ENCODE data around the gene COL6A3. TPM values are rescaled to one million over a fixed set of nuclear protein-coding genes. Genes with fewer than 3 reads are reported as not detected.

The COL6A3 gene
- total and polyA plus RNA-seq, 2 donors (not counting 1 experiment from before 2014, with no cell fraction given), result 0.01 to 0.10 TPM

DNA sequence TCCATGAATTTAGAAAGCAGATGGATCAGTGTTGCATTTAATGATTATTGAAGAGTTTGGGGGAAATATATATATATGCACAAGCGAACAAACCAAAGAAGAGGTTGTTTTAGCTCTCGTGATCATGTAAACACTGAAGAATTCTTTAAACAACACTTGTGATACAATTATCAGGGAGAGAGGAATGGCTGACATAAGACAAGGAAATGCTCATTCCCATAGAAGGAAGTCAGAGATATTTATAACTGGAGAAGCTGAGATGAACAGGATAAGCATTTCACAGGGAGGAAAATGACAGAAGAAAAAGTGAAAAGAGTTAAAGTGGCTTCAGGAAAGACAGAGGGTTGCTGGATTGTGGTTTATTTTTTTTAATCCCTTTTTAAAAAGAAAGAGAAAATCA is 10.6 kb upstream of the COL6A3 start:
- H3K4me1 ChIP-seq (ENCODE audit: control insufficient read depth in 2 of 2, insufficient read depth in 2 of 2, low read length in 2 of 2), result peaks cover 0 to 7% of the 10 kb centered on the region in 2 donors
- DNase-seq, result no peak
- no CpG with 5 or more reads among the region's 2 CpGs for WGBS (ENCODE audit: insufficient coverage)
- POLR2A ChIA-PET, result no interaction called here
- TF ChIP-seq, protein P1, sequence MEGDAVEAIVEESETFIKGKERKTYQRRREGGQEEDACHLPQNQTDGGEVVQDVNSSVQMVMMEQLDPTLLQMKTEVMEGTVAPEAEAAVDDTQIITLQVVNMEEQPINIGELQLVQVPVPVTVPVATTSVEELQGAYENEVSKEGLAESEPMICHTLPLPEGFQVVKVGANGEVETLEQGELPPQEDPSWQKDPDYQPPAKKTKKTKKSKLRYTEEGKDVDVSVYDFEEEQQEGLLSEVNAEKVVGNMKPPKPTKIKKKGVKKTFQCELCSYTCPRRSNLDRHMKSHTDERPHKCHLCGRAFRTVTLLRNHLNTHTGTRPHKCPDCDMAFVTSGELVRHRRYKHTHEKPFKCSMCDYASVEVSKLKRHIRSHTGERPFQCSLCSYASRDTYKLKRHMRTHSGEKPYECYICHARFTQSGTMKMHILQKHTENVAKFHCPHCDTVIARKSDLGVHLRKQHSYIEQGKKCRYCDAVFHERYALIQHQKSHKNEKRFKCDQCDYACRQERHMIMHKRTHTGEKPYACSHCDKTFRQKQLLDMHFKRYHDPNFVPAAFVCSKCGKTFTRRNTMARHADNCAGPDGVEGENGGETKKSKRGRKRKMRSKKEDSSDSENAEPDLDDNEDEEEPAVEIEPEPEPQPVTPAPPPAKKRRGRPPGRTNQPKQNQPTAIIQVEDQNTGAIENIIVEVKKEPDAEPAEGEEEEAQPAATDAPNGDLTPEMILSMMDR (IDR thresholded peaks at IDR 0.05), result no peak
- no peak for TF ChIP-seq EZH2 (IDR thresholded peaks at IDR 0.05; ENCODE audit: borderline replicate concordance, insufficient read depth, low read depth, low read length, poor library complexity, severe bottlenecking)
- peaks cover 2% of the 10 kb centered on the region for H3K4me1 Mint-ChIP-seq
- no peak overlapping the region for H2AFZ ChIP-seq (ENCODE audit: insufficient read depth, low read depth, low read length, poor library complexity, severe bottlenecking)
- no peaks in the 10 kb centered on the region for H3K9me3 Mint-ChIP-seq (ENCODE audit: insufficient read depth)
- no peak overlapping the region for H3K4me2 ChIP-seq (replicated peaks; ENCODE audit: low read depth, low read length, poor library complexity, severe bottlenecking)
- H3K79me2 ChIP-seq (ENCODE audit: control insufficient read depth, insufficient read depth, low read length), result no peaks in the 10 kb centered on the region
- intact Hi-C loops (cut with micrococcal nuclease), result no loop called here
- CTCF ChIA-PET, result no interaction called here
- H3K27ac Mint-ChIP-seq, result no peak overlapping the region
- H3K27ac ChIP-seq (ENCODE audit: low read length in 2 of 2), result no peak overlapping the region
- H3K27me3 ChIP-seq (replicated peaks in 1 of 4; ENCODE audit: control extremely low read depth in 1 of 4, control insufficient read depth in 3 of 4, insufficient read depth in 4 of 4, low read length in 3 of 4), result peaks cover 0 to 18% (median 8%) of the 10 kb centered on the region in 4 experiments
- no peak overlapping the region for H3K9ac ChIP-seq (ENCODE audit: low read length)
- no peaks in the 10 kb centered on the region for H3K36me3 ChIP-seq (replicated peaks in 1 of 2; ENCODE audit: control extremely low read depth in 1 of 2, control insufficient read depth in 1 of 2, extremely low read depth in 1 of 2, insufficient read depth in 2 of 2, low read length in 1 of 2)
- no peak overlapping the region for H3K4me3 Mint-ChIP-seq
- no peak overlapping the region for H3K4me3 ChIP-seq (ENCODE audit: control extremely low read depth in 1 of 5, extremely low read depth in 1 of 5, insufficient read depth in 1 of 5, low read depth in 2 of 5, low read length in 4 of 5)
- ATAC-seq (ENCODE audit: low read depth), result no peak
- peaks cover 0 to 2% (median 0%) of the 10 kb centered on the region in 3 donors for H3K9me3 ChIP-seq (ENCODE audit: control extremely low read depth in 1 of 3, control insufficient read depth in 2 of 3, insufficient read depth in 1 of 3, low read length in 2 of 3)
- peaks cover 31% of the 10 kb centered on the region for H3K27me3 Mint-ChIP-seq
- H4K20me1 ChIP-seq (ENCODE audit: control insufficient read depth, insufficient read depth, low read length, poor library complexity, severe bottlenecking), result no peaks in the 10 kb centered on the region

DNA sequence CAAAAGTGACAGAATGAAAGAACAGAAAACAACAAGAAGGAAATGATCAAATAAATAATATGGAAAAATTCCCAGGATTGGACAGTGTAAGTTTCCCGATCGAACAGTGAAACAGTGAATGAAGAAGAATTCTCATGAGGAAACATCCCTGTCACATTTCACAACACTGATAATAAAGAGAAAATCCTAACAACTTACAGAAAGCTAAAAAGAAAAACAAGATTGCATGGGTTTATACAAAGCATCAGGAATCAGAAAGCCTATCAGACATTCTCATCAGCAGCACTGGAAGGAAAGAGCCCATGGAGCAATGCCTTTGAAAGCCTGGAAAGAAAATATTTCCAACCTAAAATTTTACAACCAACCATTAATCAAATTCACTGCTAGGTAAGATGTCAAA is 9.9 kb upstream of the COL6A3 start:
- H2AFZ ChIP-seq (ENCODE audit: insufficient read depth, low read depth, low read length, poor library complexity, severe bottlenecking), result no peak overlapping the region
- no peak overlapping the region for H3K9ac ChIP-seq (ENCODE audit: low read length)
- DNase-seq (no peak), ATAC-seq (ENCODE audit: low read depth) (no peak)
- no peak overlapping the region for H3K4me2 ChIP-seq (replicated peaks; ENCODE audit: low read depth, low read length, poor library complexity, severe bottlenecking)
- H3K27ac ChIP-seq (ENCODE audit: low read length in 2 of 2), result no peak overlapping the region
- H3K36me3 ChIP-seq (replicated peaks in 1 of 2; ENCODE audit: control extremely low read depth in 1 of 2, control insufficient read depth in 1 of 2, extremely low read depth in 1 of 2, insufficient read depth in 2 of 2, low read length in 1 of 2), result no peaks in the 10 kb centered on the region
- intact Hi-C loops (cut with micrococcal nuclease), result no loop called here
- H3K79me2 ChIP-seq (ENCODE audit: control insufficient read depth, insufficient read depth, low read length), result no peaks in the 10 kb centered on the region
- CTCF ChIA-PET, result no interaction called here
- peaks cover 0 to 7% of the 10 kb centered on the region in 2 donors for H3K4me1 ChIP-seq (ENCODE audit: control insufficient read depth in 2 of 2, insufficient read depth in 2 of 2, low read length in 2 of 2)
- POLR2A ChIA-PET, result no interaction called here
- Mint-ChIP-seq H3K4me1 (peaks cover 2% of the 10 kb centered on the region), H3K27me3 (peaks cover 36% of the 10 kb centered on the region), H3K9me3 (ENCODE audit: insufficient read depth) (no peaks in the 10 kb centered on the region), H3K4me3 (no peak overlapping the region), H3K27ac (no peak overlapping the region)
- H3K9me3 ChIP-seq (ENCODE audit: control extremely low read depth in 1 of 3, control insufficient read depth in 2 of 3, insufficient read depth in 1 of 3, low read length in 2 of 3), result peaks cover 0 to 2% (median 0%) of the 10 kb centered on the region in 3 donors
- peaks cover 0 to 20% (median 7%) of the 10 kb centered on the region in 4 experiments for H3K27me3 ChIP-seq (replicated peaks in 1 of 4; ENCODE audit: control extremely low read depth in 1 of 4, control insufficient read depth in 3 of 4, insufficient read depth in 4 of 4, low read length in 3 of 4)
- H4K20me1 ChIP-seq (ENCODE audit: control insufficient read depth, insufficient read depth, low read length, poor library complexity, severe bottlenecking), result no peaks in the 10 kb centered on the region
- TF ChIP-seq EZH2 (IDR thresholded peaks at IDR 0.05; ENCODE audit: borderline replicate concordance, insufficient read depth, low read depth, low read length, poor library complexity, severe bottlenecking), result no peak
- TF ChIP-seq, protein P1 (IDR thresholded peaks at IDR 0.05), result no peak
- H3K4me3 ChIP-seq (ENCODE audit: control extremely low read depth in 1 of 5, extremely low read depth in 1 of 5, insufficient read depth in 1 of 5, low read depth in 2 of 5, low read length in 4 of 5), result no peak overlapping the region
- no CpG with 5 or more reads among the region's 2 CpGs for WGBS (ENCODE audit: insufficient coverage)
